ENCODE results near the gene CDK6.

CDK6 gene

GRCh38 chr7:92695308-92696261 is 140.8 kb downstream of the CDK6 start:
- TF ChIP-seq CTCF (IDR thresholded peaks at IDR 0.05; ENCODE audit: low read depth, low read length, missing control alignments) = no peak
- DNase-seq (ENCODE audit: low read depth) = no peak
- no peak overlapping the region for H3K4me3 ChIP-seq (ENCODE audit: low read depth, low read length)

- DNase-seq (ENCODE audit: low read depth) = no peak
- no peak for TF ChIP-seq CTCF (IDR thresholded peaks at IDR 0.05; ENCODE audit: low read depth, low read length, missing control alignments)
- no peak overlapping the region for H3K4me3 ChIP-seq (ENCODE audit: low read depth, low read length)
These were observed 142.2 kb downstream of the CDK6 start for GRCh38 chr7:92694211-92694610.

- no peak for DNase-seq (ENCODE audit: low read depth)
- H3K4me3 ChIP-seq (ENCODE audit: low read depth, low read length) = no peak overlapping the region
- no peak for TF ChIP-seq CTCF (IDR thresholded peaks at IDR 0.05; ENCODE audit: low read depth, low read length, missing control alignments)
These were observed 142.9 kb downstream of the CDK6 start for GRCh38 chr7:92693519-92693918.

- H3K4me3 ChIP-seq (ENCODE audit: low read depth, low read length) = no peak overlapping the region
- peak; percentile 37 for DNase-seq (ENCODE audit: low read depth)
- peak; percentile 46 for TF ChIP-seq CTCF (IDR thresholded peaks at IDR 0.05; ENCODE audit: low read depth, low read length, missing control alignments)
These were observed 144.8 kb downstream of the CDK6 start for GRCh38 chr7:92691578-92691977.

GRCh38 chr7:92685136-92686042 is 151.0 kb downstream of the CDK6 start:
- no peak overlapping the region for H3K4me3 ChIP-seq (ENCODE audit: low read depth, low read length)
- DNase-seq (ENCODE audit: low read depth) = no peak
- no peak for TF ChIP-seq CTCF (IDR thresholded peaks at IDR 0.05; ENCODE audit: low read depth, low read length, missing control alignments)

- no peak for DNase-seq (ENCODE audit: low read depth)
- TF ChIP-seq CTCF (IDR thresholded peaks at IDR 0.05; ENCODE audit: low read depth, low read length, missing control alignments) = no peak
- no peak overlapping the region for H3K4me3 ChIP-seq (ENCODE audit: low read depth, low read length)
These were observed 152.1 kb downstream of the CDK6 start for GRCh38 chr7:92684274-92684673.
